ENCODE measurements around the gene CHST14.

The CHST14 gene

GRCh38 chr15:40436116-40436891 lies 34.5 kb upstream of the CHST14 start:
- Histone ChIP-seq H3K4me1 (ENCODE audit: control insufficient read depth in 1 of 2, insufficient read depth in 1 of 2, low read depth in 1 of 2, low read length in 1 of 2) (peaks cover 14 to 30% of the 10 kb centered on the region in 2 experiments), H3K27me3 (peaks cover 88% of the 10 kb centered on the region), H3K27ac (no peak overlapping the region)

GRCh38 chr15:40436892-40437751 lies 33.7 kb upstream of the CHST14 start:
- H3K27me3 ChIP-seq = peaks cover 96% of the 10 kb centered on the region
- H3K4me3 ChIP-seq (ENCODE audit: low read depth in 1 of 2, low read length in 1 of 2) = no peak overlapping the region

More at GRCh38 chr15:40436116-40436891, 34.5 kb upstream of the CHST14 start:
- no peak overlapping the region for H3K4me3 ChIP-seq (ENCODE audit: low read depth in 1 of 2, low read length in 1 of 2)
- no peak for TF ChIP-seq CTCF (IDR thresholded peaks at IDR 0.05)
- H3K9me3 ChIP-seq = no peaks in the 10 kb centered on the region
- no peaks in the 10 kb centered on the region for H3K36me3 ChIP-seq

GRCh38 chr15:40437752-40438687 lies 32.8 kb upstream of the CHST14 start:
- Histone ChIP-seq H3K4me1 (ENCODE audit: control insufficient read depth in 1 of 2, insufficient read depth in 1 of 2, low read depth in 1 of 2, low read length in 1 of 2) (peaks cover 14 to 39% of the 10 kb centered on the region in 2 experiments), H3K36me3 (no peaks in the 10 kb centered on the region), H3K27me3 (peaks cover 98% of the 10 kb centered on the region), H3K27ac (no peak overlapping the region), H3K4me3 (ENCODE audit: low read depth in 1 of 2, low read length in 1 of 2) (no peak overlapping the region), H3K9me3 (no peaks in the 10 kb centered on the region)
- no peak for TF ChIP-seq CTCF (IDR thresholded peaks at IDR 0.05)

More at GRCh38 chr15:40436892-40437751, 33.7 kb upstream of the CHST14 start:
- no peak for TF ChIP-seq CTCF (IDR thresholded peaks at IDR 0.05)
- Histone ChIP-seq H3K27ac (no peak overlapping the region), H3K9me3 (no peaks in the 10 kb centered on the region), H3K4me1 (ENCODE audit: control insufficient read depth in 1 of 2, insufficient read depth in 1 of 2, low read depth in 1 of 2, low read length in 1 of 2) (peaks cover 14 to 36% of the 10 kb centered on the region in 2 experiments), H3K36me3 (no peaks in the 10 kb centered on the region)

GRCh38 chr15:40438712-40439111 lies 32.1 kb upstream of the CHST14 start:
- H3K27ac ChIP-seq = no peak overlapping the region
- no peak for TF ChIP-seq CTCF (IDR thresholded peaks at IDR 0.05)
- no peaks in the 10 kb centered on the region for H3K36me3 ChIP-seq
- H3K27me3 ChIP-seq = peaks cover 98% of the 10 kb centered on the region
- peaks cover 14 to 39% of the 10 kb centered on the region in 2 experiments for H3K4me1 ChIP-seq (ENCODE audit: control insufficient read depth in 1 of 2, insufficient read depth in 1 of 2, low read depth in 1 of 2, low read length in 1 of 2)
- no peaks in the 10 kb centered on the region for H3K9me3 ChIP-seq
- no peak overlapping the region for H3K4me3 ChIP-seq (ENCODE audit: low read depth in 1 of 2, low read length in 1 of 2)

- Histone ChIP-seq H3K9me3 (no peaks in the 10 kb centered on the region), H3K36me3 (no peaks in the 10 kb centered on the region), H3K27me3 (peaks cover 98% of the 10 kb centered on the region), H3K4me3 (ENCODE audit: low read depth in 1 of 2, low read length in 1 of 2) (peak overlapping the region; percentile 34 to 83), H3K27ac (peak overlapping the region; percentile 44), H3K4me1 (ENCODE audit: control insufficient read depth in 1 of 2, insufficient read depth in 1 of 2, low read depth in 1 of 2, low read length in 1 of 2) (peaks cover 14 to 39% of the 10 kb centered on the region in 2 experiments)
- no peak for TF ChIP-seq CTCF (IDR thresholded peaks at IDR 0.05)
Observed at GRCh38 chr15:40439461-40439959, 31.3 kb upstream of the CHST14 start.

Measured in neutrophil (primary cell).